Measurements from ENCODE around the gene SFRP4. TPM values are rescaled to one million over a fixed set of nuclear protein-coding genes. Genes with fewer than 3 reads are reported as not detected.

SFRP4 gene
- total and polyA plus RNA-seq, 2 donors (not counting 3 experiments of a cell fraction or from before 2014, with no cell fraction given): not detected

GRCh38 chr7:37952240-37952639 lies 35.6 kb upstream of the SFRP4 start:
- H3K36me3 ChIP-seq (ENCODE audit: control insufficient read depth in 2 of 2, extremely low read depth in 1 of 2, insufficient read depth in 2 of 2, low read length in 2 of 2): no peaks in the 10 kb centered on the region
- no peak for TF ChIP-seq POLR2A (IDR thresholded peaks at IDR 0.05; ENCODE audit: low read depth, low read length)
- no peak for TF ChIP-seq MYC (IDR thresholded peaks at IDR 0.05; ENCODE audit: low read depth, low read length)
- no peak for TF ChIP-seq FOS (IDR thresholded peaks at IDR 0.05; ENCODE audit: borderline replicate concordance, insufficient read depth, low read length)
- TF ChIP-seq EZH2 (IDR thresholded peaks at IDR 0.05; ENCODE audit: borderline replicate concordance, low read depth, low read length, severe bottlenecking): no peak
- TF ChIP-seq JUN (IDR thresholded peaks at IDR 0.05; ENCODE audit: borderline replicate concordance, insufficient read depth, insufficient read length, low read depth): no peak
- TF ChIP-seq POLR2AphosphoS5 (IDR thresholded peaks at IDR 0.05; ENCODE audit: insufficient read depth, low read depth, low read length): no peak
- TF ChIP-seq, protein P1, sequence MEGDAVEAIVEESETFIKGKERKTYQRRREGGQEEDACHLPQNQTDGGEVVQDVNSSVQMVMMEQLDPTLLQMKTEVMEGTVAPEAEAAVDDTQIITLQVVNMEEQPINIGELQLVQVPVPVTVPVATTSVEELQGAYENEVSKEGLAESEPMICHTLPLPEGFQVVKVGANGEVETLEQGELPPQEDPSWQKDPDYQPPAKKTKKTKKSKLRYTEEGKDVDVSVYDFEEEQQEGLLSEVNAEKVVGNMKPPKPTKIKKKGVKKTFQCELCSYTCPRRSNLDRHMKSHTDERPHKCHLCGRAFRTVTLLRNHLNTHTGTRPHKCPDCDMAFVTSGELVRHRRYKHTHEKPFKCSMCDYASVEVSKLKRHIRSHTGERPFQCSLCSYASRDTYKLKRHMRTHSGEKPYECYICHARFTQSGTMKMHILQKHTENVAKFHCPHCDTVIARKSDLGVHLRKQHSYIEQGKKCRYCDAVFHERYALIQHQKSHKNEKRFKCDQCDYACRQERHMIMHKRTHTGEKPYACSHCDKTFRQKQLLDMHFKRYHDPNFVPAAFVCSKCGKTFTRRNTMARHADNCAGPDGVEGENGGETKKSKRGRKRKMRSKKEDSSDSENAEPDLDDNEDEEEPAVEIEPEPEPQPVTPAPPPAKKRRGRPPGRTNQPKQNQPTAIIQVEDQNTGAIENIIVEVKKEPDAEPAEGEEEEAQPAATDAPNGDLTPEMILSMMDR (IDR thresholded peaks at IDR 0.05; ENCODE audit: extremely low read depth in 1 of 2, insufficient read depth in 1 of 2, low read depth in 1 of 2, low read length in 2 of 2): no peak
- no peak for TF ChIP-seq MAX (IDR thresholded peaks at IDR 0.05; ENCODE audit: insufficient read depth, insufficient read length)
- no peak for TF ChIP-seq GATA2 (IDR thresholded peaks at IDR 0.05; ENCODE audit: insufficient read depth, insufficient read length, low read depth, low read length)
- no peak overlapping the region for H3K9ac ChIP-seq (replicated peaks; ENCODE audit: extremely low read depth, insufficient read depth, low read length)
- ChIA-PET POLR2A (no interaction called here), CTCF (no interaction called here)
- FAIRE-seq: no peak
- H2AFZ ChIP-seq (ENCODE audit: low read depth, low read length): no peak overlapping the region
- no peak overlapping the region for H3K4me3 ChIP-seq (replicated peaks in 1 of 3; ENCODE audit: insufficient read depth in 1 of 3, low read depth in 1 of 3, low read length in 3 of 3)
- H3K9me1 ChIP-seq (replicated peaks; ENCODE audit: control insufficient read depth, extremely low read depth, insufficient read depth, low read length): no peaks in the 10 kb centered on the region
- no peaks in the 10 kb centered on the region for H3K27me3 ChIP-seq (ENCODE audit: control insufficient read depth in 2 of 2, insufficient read depth in 2 of 2, low read length in 2 of 2)
- no peak overlapping the region for H3K27ac ChIP-seq (ENCODE audit: insufficient read depth, low read depth, low read length)
- no peak for DNase-seq (ENCODE audit: low read depth, low spot score)
- no peaks in the 10 kb centered on the region for H3K9me3 ChIP-seq (replicated peaks; ENCODE audit: control insufficient read depth, insufficient read depth, low read length)
- no peaks in the 10 kb centered on the region for H4K20me1 ChIP-seq (replicated peaks; ENCODE audit: control insufficient read depth, extremely low read depth, insufficient read depth, low read length)
- no TSS peak for BruUV-seq (replicated peaks)
- no peak overlapping the region for H3K4me2 ChIP-seq (ENCODE audit: insufficient read depth, low read length)
- no peaks in the 10 kb centered on the region for H3K79me2 ChIP-seq (ENCODE audit: control insufficient read depth, insufficient read depth, low read length)
- intact Hi-C loops (cut with micrococcal nuclease) (no loop called here), dilution Hi-C loops (cut with MboI; ENCODE audit: extremely low pct_ligation_motif_present, low sequenced_read_pairs) (no loop called here)
- H3K4me1 ChIP-seq (ENCODE audit: control insufficient read depth, extremely low read depth, insufficient read depth, low read length): no peaks in the 10 kb centered on the region
